HCT116 (cell line): ENCODE results near the gene HGF. TPM values are rescaled to one million over a fixed set of nuclear protein-coding genes. Genes with fewer than 3 reads are reported as not detected.

Experiments
- ATAC-seq: fragments of 200-7000 bp; cut with Tn5 transposase; 2 replicates; pipeline ENCODE4 v1.9.1; 2020; ENCODE audit warnings: mild to moderate bottlenecking, moderate library complexity
- BruUV-seq: library from RNA; stranded (reverse); fragments of 400-500 nt; replicated peaks from 2 replicates; lab custom pipeline; 2021; lab: Mats Ljungman, UMichigan
- CTCF ChIA-PET: fragments of 300-600 bp; sonication (Branson Sonifier 250); formaldehyde crosslinking; loops from one replicate; lab custom pipeline; 2021; ENCODE audit warnings: antibody characterized with exemption; lab: Charles Lee
- POLR2A ChIA-PET: fragments of 300-600, 350-600 bp; sonication (Branson Sonifier 250); formaldehyde crosslinking; loops from one replicate; lab custom pipeline; 2021; ENCODE audit warnings: antibody characterized with exemption; lab: Charles Lee
- RAD21 ChIA-PET, 2 experiments: fragments of 300-600 bp; sonication (Branson Sonifier 250); formaldehyde crosslinking; loops; one replicate each; lab custom pipeline; 2023; ENCODE audit warnings: low total read pairs in 2 of 2; ENCODE audit not compliant: uncharacterized antibody in 2 of 2, unreplicated experiment in 2 of 2, low non-redundant PET in 1 of 2; lab: Charles Lee
- DNase-seq: peaks from one replicate; pipeline ENCODE4 v3.0.0-alpha.2; 2010; ENCODE audit warnings: low read depth, low spot score
- H2AFZ ChIP-seq: fragments of 200-600 bp; shearing (Covaris generic), sonication (generic); 2 replicates; pipeline ENCODE4 v1.6.1; 2017; ENCODE audit warnings: low read depth, mixed run types, mixed read lengths, antibody characterized with exemption, low read length; ENCODE audit not compliant: poor library complexity, severe bottlenecking
- H3K27ac ChIP-seq: 2 replicates; pipeline ENCODE4 v1.5.1; 2012; ENCODE audit warnings: low read depth, low read length
- H3K27me3 ChIP-seq: fragments of 200-600 bp; sonication (generic); 2 replicates; pipeline ENCODE4 v1.6.1; 2016; ENCODE audit warnings: mixed run types, low read length, mixed read lengths; ENCODE audit not compliant: insufficient read depth
- H3K36me3 ChIP-seq, 2 experiments: fragments of 200-500 bp in 1 of 2; fragments of 200-600 bp in 1 of 2; sonication (Bioruptor generic) in 1 of 2; sonication (generic) in 1 of 2; 2 replicates each; pipeline versions ENCODE4 v1.5.1 to v1.6.1; 2014 to 2016; ENCODE audit warnings: low read length in 2 of 2, inconsistent platforms in 1 of 2, mixed read lengths in 1 of 2, mixed run types in 1 of 2; ENCODE audit not compliant: insufficient read depth in 2 of 2, control insufficient read depth in 1 of 2
- H3K4me1 ChIP-seq, 2 experiments: fragments of 200-600 bp in 1 of 2; sonication (generic) in 1 of 2; 2 replicates each; pipeline versions ENCODE4 v1.5.1 to v1.6.1; 2012 to 2017; ENCODE audit warnings: low read length in 2 of 2, inconsistent platforms in 1 of 2, mild to moderate bottlenecking in 1 of 2, mixed read lengths in 1 of 2, mixed run types in 1 of 2, moderate library complexity in 1 of 2; ENCODE audit not compliant: insufficient read depth in 2 of 2, control insufficient read depth in 1 of 2
- H3K4me2 ChIP-seq: fragments of 200-600 bp; sonication (generic); 2 replicates; pipeline ENCODE4 v1.6.1; 2017; ENCODE audit warnings: mixed run types, low read length, mixed read lengths
- H3K4me3 ChIP-seq, 2 experiments: fragments of 200-600 bp in 1 of 2; sonication (generic) in 1 of 2; replicated peaks in 1 of 2; 2 replicates each; pipeline ENCODE4 v1.5.1; 2011 to 2016; ENCODE audit warnings: low read length in 2 of 2, control low read depth in 1 of 2, low read depth in 1 of 2, mild to moderate bottlenecking in 1 of 2, mixed read lengths in 1 of 2, mixed run types in 1 of 2
- H3K79me2 ChIP-seq: fragments of 200-600 bp; sonication (generic); 2 replicates; pipeline ENCODE4 v1.6.1; 2017; ENCODE audit warnings: mild to moderate bottlenecking, mixed run types, low read length, moderate library complexity, mixed read lengths; ENCODE audit not compliant: insufficient read depth
- H3K9ac ChIP-seq: fragments of 200-600 bp; sonication (generic); 2 replicates; pipeline ENCODE4 v1.6.1; 2016; ENCODE audit warnings: low read length, mixed read lengths
- H3K9me2 ChIP-seq: fragments of 200-600 bp; sonication (generic), shearing (Covaris generic); 2 replicates; pipeline ENCODE4 v1.6.1; 2017; ENCODE audit warnings: mixed run types, mild to moderate bottlenecking, moderate library complexity; ENCODE audit not compliant: insufficient read depth
- H3K9me3 ChIP-seq, 2 experiments: fragments of 200-500 bp in 1 of 2; fragments of 200-600 bp in 1 of 2; sonication (Bioruptor generic) in 1 of 2; sonication (generic) in 1 of 2; 2 replicates each; pipeline ENCODE4 v1.6.1; 2014 to 2017; ENCODE audit warnings: low read length in 2 of 2, mixed read lengths in 2 of 2, inconsistent platforms in 1 of 2, low read depth in 1 of 2, mild to moderate bottlenecking in 1 of 2, mixed run types in 1 of 2, moderate library complexity in 1 of 2; ENCODE audit not compliant: control insufficient read depth in 1 of 2, insufficient read depth in 1 of 2
- H4K20me1 ChIP-seq: fragments of 200-600 bp; sonication (generic), shearing (Covaris generic); 2 replicates; pipeline ENCODE4 v1.6.1; 2017; ENCODE audit warnings: mixed run types, mild to moderate bottlenecking, moderate library complexity; ENCODE audit not compliant: insufficient read depth
- ATF3 ChIP-seq: IDR thresholded peaks from 2 replicates; pipeline ENCODE4 v1.6.1; 2012
- CEBPB ChIP-seq: IDR thresholded peaks from 2 replicates; pipeline ENCODE4 v1.6.1; 2012; ENCODE audit warnings: low read depth
- CTCF ChIP-seq, 3 experiments: fragments of 200-600 bp in 1 of 3; sonication (generic) in 1 of 3; IDR thresholded peaks in 2 of 3; conservative IDR thresholded peaks in 1 of 3; 2 replicates each; pipeline ENCODE4 v1.5.1; 2012 to 2017; ENCODE audit warnings: low read depth in 2 of 3, low read length in 2 of 3, antibody characterized with exemption in 1 of 3, borderline replicate concordance in 1 of 3, control low read depth in 1 of 3, mild to moderate bottlenecking in 1 of 3, mixed read lengths in 1 of 3, mixed run types in 1 of 3, moderate library complexity in 1 of 3; ENCODE audit not compliant: insufficient read depth in 1 of 3
- EGR1 ChIP-seq: IDR thresholded peaks from 2 replicates; pipeline ENCODE4 v1.6.1; 2012; ENCODE audit warnings: low read depth
- ELF1 ChIP-seq: IDR thresholded peaks from 2 replicates; pipeline ENCODE4 v1.6.1; 2012; ENCODE audit warnings: low read depth, borderline replicate concordance
- EZH2 ChIP-seq: fragments of 200-600 bp; sonication (generic); IDR thresholded peaks from 2 replicates; pipeline ENCODE4 v1.6.1; 2017; ENCODE audit warnings: antibody characterized with exemption, mixed run types
- EZH2phosphoT487 ChIP-seq: fragments of 200-600 bp; IDR thresholded peaks from 2 replicates; pipeline ENCODE4 v1.6.1; 2018; ENCODE audit warnings: antibody characterized with exemption, borderline replicate concordance
- FOSL1 ChIP-seq: IDR thresholded peaks from 2 replicates; pipeline ENCODE4 v1.6.1; 2012; ENCODE audit warnings: low read depth
- JUND ChIP-seq: IDR thresholded peaks from 2 replicates; pipeline ENCODE4 v1.6.1; 2012
- MAX ChIP-seq: IDR thresholded peaks from 2 replicates; pipeline ENCODE4 v1.6.1; 2012
- POLR2A ChIP-seq: IDR thresholded peaks from 2 replicates; pipeline ENCODE4 v1.7.0; 2011; ENCODE audit warnings: borderline replicate concordance; ENCODE audit not compliant: insufficient read depth, insufficient read length; ENCODE audit errors: extremely low read depth
- POLR2AphosphoS5 ChIP-seq: IDR thresholded peaks from 2 replicates; pipeline ENCODE4 v1.6.1; 2011; ENCODE audit warnings: mild to moderate bottlenecking, low read depth, low read length, moderate library complexity
- RAD21 ChIP-seq: IDR thresholded peaks from 2 replicates; pipeline ENCODE4 v1.6.1; 2012; ENCODE audit warnings: low read depth, mild to moderate bottlenecking
- REST ChIP-seq: IDR thresholded peaks from 2 replicates; pipeline ENCODE4 v1.6.1; 2012; ENCODE audit warnings: low read depth
- SIN3A ChIP-seq: IDR thresholded peaks from 2 replicates; pipeline ENCODE4 v1.6.1; 2012; ENCODE audit warnings: low read depth
- SP1 ChIP-seq: IDR thresholded peaks from 2 replicates; pipeline ENCODE4 v1.6.1; 2012; ENCODE audit warnings: low read depth
- SRF ChIP-seq: IDR thresholded peaks from 2 replicates; pipeline ENCODE4 v1.6.1; 2012; ENCODE audit warnings: low read depth
- TCF7L2 ChIP-seq: IDR thresholded peaks from 2 replicates; pipeline ENCODE4 v1.7.0; 2011; ENCODE audit warnings: borderline replicate concordance, inconsistent platforms; ENCODE audit not compliant: insufficient read depth, insufficient read length; ENCODE audit errors: extremely low read depth
- YY1 ChIP-seq: IDR thresholded peaks from 2 replicates; pipeline ENCODE4 v1.6.1; 2011; ENCODE audit warnings: low read length, low read depth, moderate library complexity, mild to moderate bottlenecking; ENCODE audit not compliant: insufficient replicate concordance; ENCODE audit errors: extremely low read depth
- intact Hi-C: fragments of 100-400 bp; cut with micrococcal nuclease; formaldehyde crosslinking; loops from 2 replicates; pipeline ENCODE4 v1.10.0; 2022
- total RNA-seq: library from RNA; stranded (reverse); gene quantifications from one replicate; pipeline ENCODE4 v1.2.1, GENCODE V29; 2021; ENCODE audit not compliant: unreplicated experiment
- TF ChIP-seq, protein P1 (sequence below): IDR thresholded peaks from 2 replicates; pipeline ENCODE4 v1.6.1; 2011; ENCODE audit warnings: mild to moderate bottlenecking, low read length, moderate library complexity; ENCODE audit not compliant: insufficient replicate concordance; ENCODE audit errors: extremely low read depth

The HGF gene
- total RNA-seq, 1 experiment from 2014 or later, result 0.15 TPM

GRCh38 chr7:81790120-81790500 is 20.3 kb upstream of the HGF start:
- Histone ChIP-seq H3K27ac (no peak overlapping the region), H3K4me3 (no peak overlapping the region), H3K4me2 (no peak overlapping the region), H3K27me3 (no peaks in the 10 kb centered on the region), H3K9me3 (no peaks in the 10 kb centered on the region), H3K4me1 (no peaks in the 10 kb centered on the region), H3K9ac (no peak overlapping the region), H4K20me1 (no peaks in the 10 kb centered on the region), H3K79me2 (no peaks in the 10 kb centered on the region), H3K9me2 (no peaks in the 10 kb centered on the region), H2AFZ (peak overlapping the region; percentile 49), H3K36me3 (no peaks in the 10 kb centered on the region)
- ChIA-PET CTCF (interaction anchor here (2.0 kb wide), 1 partner anchor 13 kb away, joined by 6 read pairs; no protein-coding TSS in a partner anchor), POLR2A (no interaction called here), RAD21 (no interaction called here)
- DNase-seq (no peak), ATAC-seq (no peak)
- TF ChIP-seq CTCF (IDR thresholded peaks at IDR 0.05 in 2 of 3, conservative IDR thresholded peaks at IDR 0.05 in 1 of 3; ENCODE audit: borderline replicate concordance in 1 of 3, insufficient read depth in 1 of 3, low read depth in 2 of 3, low read length in 2 of 3) (no peak), SIN3A (no peak), FOSL1 (no peak), MAX (no peak), EGR1 (no peak), EZH2phosphoT487 (no peak), SRF (no peak), JUND (no peak), RAD21 (no peak), ELF1 (no peak), SP1 (no peak), POLR2A (no peak), EZH2 (no peak), POLR2AphosphoS5 (no peak), ATF3 (no peak), YY1 (no peak), TCF7L2 (no peak), REST (no peak), CEBPB (no peak)
- TF ChIP-seq, protein P1, sequence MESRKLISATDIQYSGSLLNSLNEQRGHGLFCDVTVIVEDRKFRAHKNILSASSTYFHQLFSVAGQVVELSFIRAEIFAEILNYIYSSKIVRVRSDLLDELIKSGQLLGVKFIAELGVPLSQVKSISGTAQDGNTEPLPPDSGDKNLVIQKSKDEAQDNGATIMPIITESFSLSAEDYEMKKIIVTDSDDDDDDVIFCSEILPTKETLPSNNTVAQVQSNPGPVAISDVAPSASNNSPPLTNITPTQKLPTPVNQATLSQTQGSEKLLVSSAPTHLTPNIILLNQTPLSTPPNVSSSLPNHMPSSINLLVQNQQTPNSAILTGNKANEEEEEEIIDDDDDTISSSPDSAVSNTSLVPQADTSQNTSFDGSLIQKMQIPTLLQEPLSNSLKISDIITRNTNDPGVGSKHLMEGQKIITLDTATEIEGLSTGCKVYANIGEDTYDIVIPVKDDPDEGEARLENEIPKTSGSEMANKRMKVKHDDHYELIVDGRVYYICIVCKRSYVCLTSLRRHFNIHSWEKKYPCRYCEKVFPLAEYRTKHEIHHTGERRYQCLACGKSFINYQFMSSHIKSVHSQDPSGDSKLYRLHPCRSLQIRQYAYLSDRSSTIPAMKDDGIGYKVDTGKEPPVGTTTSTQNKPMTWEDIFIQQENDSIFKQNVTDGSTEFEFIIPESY, result no peak
- no TSS peak for BruUV-seq
- intact Hi-C loops, result no loop called here
